HG02588 (cell line): ENCODE measurements around the gene SHE.

ENCODE experiments used
- ATAC-seq: cut with Tn5 transposase; IDR thresholded peaks from one replicate; pipeline ENCODE4 v1.9.1; 2021; ENCODE audit warnings: mild to moderate bottlenecking, moderate library complexity; ENCODE audit not compliant: unreplicated experiment

SHE gene

DNA sequence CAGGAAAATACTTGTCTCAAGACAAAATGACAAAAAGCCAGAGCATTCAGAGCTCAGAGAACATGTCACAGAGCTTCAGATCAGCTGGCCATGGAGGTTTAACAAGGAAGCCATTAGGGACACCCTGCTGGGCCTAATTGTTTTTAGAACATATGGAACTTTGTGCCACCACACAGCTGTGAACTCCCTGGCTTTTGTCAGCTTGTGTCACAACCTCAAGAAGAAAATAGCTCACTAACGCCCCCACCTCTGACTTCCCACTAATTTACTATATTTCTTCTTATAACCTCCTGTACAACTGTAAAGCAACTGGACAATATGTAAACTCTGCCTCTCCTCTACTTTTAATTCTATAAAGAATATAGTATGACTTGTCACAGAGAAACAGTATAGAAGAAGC is 21.2 kb downstream of the SHE start:
- no peak for ATAC-seq

DNA sequence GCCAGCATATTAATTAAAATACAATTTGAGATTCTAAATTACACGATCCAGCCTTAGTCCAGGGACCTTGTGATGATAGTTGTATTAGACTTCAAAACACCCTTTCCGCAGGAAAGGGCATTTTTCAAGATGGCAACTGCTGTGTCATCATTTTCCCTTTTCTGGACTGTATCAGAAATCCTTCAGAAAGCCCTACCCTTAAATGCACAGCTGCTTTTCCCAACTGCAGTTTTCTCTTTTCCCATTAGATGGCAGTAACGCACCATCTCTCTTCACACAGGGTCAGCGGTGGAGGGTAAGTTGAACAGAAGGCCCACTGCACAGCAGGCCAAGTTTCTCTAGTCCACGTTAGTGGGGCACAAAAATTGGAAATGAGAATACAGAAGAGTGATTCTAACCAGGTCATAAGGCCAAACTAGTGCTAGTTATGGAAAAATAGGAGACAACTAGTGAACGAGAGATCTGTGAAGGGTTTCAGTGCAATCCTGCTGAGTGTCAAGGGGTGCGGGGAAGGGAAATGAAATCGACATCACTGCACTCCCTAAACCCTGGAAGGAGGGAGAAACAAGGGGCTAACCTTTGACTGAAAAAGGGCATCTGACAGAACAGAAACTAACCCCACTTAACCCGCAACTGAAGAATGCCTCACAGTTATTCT is 22.3 kb downstream of the SHE start:
- ATAC-seq: no peak

DNA sequence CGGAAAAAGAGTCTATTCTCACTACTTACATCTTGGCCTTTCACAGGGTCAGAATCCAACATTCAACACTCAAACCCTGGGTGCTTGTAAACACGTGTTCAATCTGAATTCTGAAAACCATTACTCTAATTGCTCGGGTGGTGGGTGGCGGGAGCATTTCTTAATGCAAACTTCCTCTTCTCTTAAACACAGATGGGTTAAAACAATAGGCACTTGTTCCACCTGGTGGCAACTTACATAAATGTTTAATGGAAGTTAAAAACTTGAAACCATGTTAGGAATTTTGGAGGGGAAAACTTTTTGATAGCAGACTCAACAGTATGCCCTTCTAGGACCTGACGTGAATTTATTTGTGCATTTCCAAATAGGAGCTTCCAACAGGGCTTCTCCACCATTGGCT is 23.6 kb downstream of the SHE start:
- ATAC-seq: no peak

- ATAC-seq: no peak
Measured at GRCh38 chr1:154478013-154478412, 24.2 kb downstream of the SHE start.

DNA sequence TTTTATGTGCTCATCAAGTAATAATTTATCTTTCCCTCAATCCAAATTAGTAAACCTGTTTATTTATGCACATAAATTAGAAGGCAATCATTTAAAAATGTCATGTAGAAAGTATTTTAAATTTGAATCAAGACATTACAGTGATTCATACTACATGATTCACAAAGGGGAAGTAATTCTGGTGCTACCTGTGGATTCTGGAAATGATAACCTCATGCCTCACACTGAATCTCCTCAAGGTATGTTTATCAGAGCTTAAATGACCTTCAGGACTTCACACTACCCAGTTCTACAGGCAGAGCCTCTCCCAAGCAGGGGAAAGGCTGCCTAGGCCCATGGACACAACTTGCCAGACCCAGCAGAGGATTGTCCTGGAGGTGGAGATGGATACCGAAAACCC is 25.4 kb downstream of the SHE start:
- ATAC-seq: no peak

DNA sequence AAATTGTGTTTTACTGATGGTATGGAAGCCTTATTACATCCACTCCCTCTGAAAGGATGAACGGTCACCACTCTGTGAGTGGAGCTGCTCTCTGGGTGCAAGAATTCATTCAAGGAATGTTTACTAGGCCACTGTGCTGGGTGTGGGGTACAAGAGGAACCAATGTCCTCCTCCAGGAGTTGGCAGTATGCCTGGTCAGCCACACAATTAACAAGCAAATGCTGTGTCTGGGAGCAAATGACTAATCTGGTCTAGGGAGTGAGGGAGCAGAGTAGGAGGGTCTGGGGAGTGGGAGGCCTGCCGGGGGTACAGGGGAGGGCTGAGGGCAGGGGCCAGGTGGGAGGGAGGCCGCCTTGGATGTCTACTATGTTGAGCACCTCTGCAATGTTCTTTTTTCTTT is 27.4 kb downstream of the SHE start:
- ATAC-seq: no peak

GRCh38 chr1:154471304-154471703 is 30.9 kb downstream of the SHE start:
- no peak for ATAC-seq

GRCh38 chr1:154469844-154470560 is 32.2 kb downstream of the SHE start:
- no peak for ATAC-seq

DNA sequence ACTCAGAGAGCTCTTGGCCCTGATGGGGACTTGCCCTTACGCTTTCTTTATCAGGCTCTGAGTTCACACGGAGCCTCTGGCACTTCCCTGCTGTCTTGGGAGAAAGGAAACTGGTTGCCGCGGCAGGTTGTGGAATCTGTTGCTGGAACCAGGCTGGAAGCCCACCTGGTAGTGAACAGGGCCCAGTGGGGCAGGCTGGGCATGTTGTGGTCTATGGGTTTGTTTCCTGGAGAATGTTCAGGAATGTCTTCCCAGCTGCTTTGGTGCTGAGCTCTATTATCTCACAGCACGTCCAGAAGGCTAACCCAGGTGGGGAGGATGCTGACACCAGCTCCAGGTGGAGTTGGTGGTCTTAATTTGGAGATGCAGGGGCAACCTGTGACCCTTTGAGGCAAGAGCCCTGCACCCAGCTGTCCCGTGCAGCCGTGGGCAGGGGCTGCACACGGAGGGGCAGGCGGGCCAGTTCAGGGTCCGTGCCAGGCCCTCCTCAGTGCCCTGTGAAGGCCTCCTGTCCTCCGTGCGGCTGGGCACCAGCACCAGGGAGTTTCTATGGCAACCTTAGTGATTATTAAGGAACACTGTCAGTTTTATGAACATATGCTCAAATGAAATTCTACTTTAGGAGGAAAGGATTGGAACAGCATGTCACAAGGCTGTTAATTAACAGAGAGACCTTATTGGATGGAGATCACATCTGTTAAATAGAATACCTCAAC is 33.5 kb downstream of the SHE start:
- no peak for ATAC-seq

- no peak for ATAC-seq
Measured at GRCh38 chr1:154467434-154468102, 34.6 kb downstream of the SHE start.

GRCh38 chr1:154466921-154467417 is 35.2 kb downstream of the SHE start:
- ATAC-seq: no peak

- no peak for ATAC-seq
Measured at GRCh38 chr1:154466206-154466605, 36.0 kb downstream of the SHE start.

- ATAC-seq: no peak
Measured at GRCh38 chr1:154465621-154466195, 36.5 kb downstream of the SHE start.

- no peak for ATAC-seq
Measured at GRCh38 chr1:154463512-154463990, 38.7 kb downstream of the SHE start.

GRCh38 chr1:154460695-154461260 is 41.4 kb downstream of the SHE start:
- ATAC-seq: no peak

DNA sequence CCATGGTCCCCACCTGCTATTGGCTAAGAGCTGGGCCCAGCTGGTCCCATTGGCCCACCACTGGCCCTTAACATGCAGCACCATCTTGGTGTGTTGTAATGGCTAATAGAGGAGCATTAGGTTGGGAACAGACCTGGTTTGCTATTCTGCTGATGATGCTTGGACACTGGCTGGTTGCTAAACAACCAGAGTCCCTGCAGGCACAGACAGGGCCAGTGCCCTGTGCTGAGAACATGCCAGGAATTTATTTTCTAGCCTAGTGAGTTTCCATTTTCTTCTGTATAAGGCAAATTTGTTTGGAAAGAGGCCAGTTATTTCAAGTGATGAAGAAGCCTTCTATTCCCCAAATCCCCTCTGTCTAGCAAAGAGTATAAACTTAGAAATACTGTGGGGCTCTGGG is 43.1 kb downstream of the SHE start:
- no peak for ATAC-seq

DNA sequence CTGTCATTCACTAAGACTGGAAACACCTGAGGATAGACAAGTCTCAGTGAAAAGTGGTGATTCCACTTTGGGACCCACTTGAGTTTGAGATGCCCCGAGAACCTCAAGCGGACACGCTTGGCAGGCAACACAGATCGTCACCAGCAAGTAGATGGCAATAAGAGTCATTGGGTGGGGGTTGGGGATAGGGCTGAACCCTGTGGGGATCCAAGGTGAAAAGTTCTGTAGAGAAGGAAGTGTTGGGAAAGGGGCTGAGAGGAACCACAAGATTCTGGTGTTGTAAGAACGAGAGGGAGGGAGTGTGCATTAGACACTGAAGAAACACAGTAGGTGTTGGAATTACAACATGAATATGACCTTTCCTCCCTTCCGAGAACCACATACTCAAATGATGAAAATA is 45.6 kb downstream of the SHE start:
- ATAC-seq: no peak

DNA sequence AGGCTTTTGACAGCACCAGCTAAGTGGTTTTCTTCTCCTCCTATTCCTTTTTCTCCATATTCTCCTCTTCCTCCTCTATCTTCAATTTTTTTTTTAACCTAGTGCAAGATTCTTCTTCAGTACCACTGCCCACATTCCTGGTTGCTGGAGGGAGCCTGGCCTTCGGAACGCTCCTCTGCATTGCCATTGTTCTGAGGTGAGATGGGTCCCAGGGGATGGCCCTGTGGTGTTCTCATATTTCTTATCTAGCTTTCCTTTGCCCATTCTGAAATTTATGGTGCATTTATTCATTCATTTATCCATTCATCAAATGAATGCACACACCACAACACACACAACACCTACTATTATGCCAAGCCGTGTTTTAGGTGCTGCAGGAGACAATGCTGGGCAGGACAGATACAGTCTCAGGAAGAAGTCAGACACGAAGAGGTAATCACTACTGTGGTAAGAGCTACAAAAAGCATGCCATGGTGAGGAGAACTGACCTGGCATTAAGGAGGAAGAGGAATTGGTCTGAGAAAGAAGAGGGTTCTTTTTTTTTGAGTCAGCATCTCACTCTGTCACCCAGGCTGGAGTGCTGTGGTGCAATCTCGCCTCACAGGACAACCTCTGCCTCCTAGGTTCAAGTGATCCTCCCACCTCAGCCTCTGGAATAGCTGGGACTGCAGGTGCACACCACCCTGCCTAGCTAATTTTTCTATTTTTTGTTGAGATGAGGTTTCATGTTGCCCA is 47.7 kb downstream of the SHE start:
- no peak for ATAC-seq

DNA sequence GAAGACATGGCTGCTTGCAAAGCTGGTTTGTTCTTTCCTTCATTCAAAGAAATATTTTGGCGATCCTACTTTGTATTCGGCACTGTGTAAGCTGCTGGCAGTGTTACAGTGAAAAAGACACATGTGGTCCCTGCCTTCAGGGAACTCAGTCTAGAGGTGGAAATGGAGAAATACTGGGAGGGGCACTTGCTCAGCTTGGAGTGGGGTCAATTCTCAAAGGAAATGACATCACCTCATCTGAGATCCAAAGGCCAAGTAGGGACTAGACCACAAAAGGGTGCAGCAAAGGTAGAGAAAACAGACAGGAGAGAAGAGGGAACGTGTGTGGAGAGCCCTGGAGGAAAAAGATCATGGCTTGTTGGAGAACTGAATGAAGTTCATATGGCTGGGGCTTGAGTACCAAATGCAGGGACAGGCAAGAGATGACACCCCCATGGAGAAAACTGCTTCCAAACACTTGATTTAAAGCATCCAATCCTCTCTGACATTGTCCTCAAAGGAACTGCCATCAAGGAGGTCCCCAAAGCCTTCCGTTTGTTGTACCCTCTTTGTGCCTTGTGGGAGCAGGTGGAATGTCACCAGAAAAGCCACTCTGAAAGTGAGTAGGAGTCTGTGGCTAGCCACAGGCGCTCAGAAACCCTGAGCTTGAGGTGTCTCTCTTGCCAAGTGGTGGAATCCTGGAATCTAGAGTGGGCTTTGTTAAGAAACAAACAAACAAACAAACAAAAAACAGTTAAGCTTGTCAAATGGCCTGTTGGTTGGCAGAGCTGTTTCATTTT is 48.4 kb downstream of the SHE start:
- no peak for ATAC-seq
